IPS-20b (cell line): ENCODE data around the gene PIP5K1C.

Source experiments
- H3K27ac ChIP-seq: one replicate; pipeline ENCODE4 v1.5.1; 2013; ENCODE audit warnings: low read length
- H3K27me3 ChIP-seq: 2 replicates; pipeline ENCODE4 v1.6.1; 2013; ENCODE audit warnings: mild to moderate bottlenecking, low read length, inconsistent platforms; ENCODE audit not compliant: insufficient read depth
- H3K36me3 ChIP-seq: 2 replicates; pipeline ENCODE4 v1.6.1; 2013; ENCODE audit warnings: low read depth, mild to moderate bottlenecking, inconsistent platforms, low read length, moderate library complexity; ENCODE audit not compliant: insufficient read depth
- H3K4me1 ChIP-seq: 2 replicates; pipeline ENCODE4 v1.6.1; 2013; ENCODE audit warnings: mild to moderate bottlenecking, control low read depth, inconsistent platforms, low read length, moderate library complexity; ENCODE audit not compliant: insufficient read depth
- H3K4me3 ChIP-seq: 2 replicates; pipeline ENCODE4 v1.5.1; 2013; ENCODE audit warnings: mild to moderate bottlenecking, low read length, inconsistent platforms
- H3K9ac ChIP-seq: 2 replicates; pipeline ENCODE4 v1.6.1; 2013; ENCODE audit warnings: low read depth, mild to moderate bottlenecking, inconsistent platforms, low read length, moderate library complexity
- H3K9me3 ChIP-seq: 2 replicates; pipeline ENCODE4 v1.6.1; 2013; ENCODE audit warnings: mild to moderate bottlenecking, low read depth, low read length, inconsistent platforms; ENCODE audit not compliant: insufficient read depth

The PIP5K1C gene

DNA sequence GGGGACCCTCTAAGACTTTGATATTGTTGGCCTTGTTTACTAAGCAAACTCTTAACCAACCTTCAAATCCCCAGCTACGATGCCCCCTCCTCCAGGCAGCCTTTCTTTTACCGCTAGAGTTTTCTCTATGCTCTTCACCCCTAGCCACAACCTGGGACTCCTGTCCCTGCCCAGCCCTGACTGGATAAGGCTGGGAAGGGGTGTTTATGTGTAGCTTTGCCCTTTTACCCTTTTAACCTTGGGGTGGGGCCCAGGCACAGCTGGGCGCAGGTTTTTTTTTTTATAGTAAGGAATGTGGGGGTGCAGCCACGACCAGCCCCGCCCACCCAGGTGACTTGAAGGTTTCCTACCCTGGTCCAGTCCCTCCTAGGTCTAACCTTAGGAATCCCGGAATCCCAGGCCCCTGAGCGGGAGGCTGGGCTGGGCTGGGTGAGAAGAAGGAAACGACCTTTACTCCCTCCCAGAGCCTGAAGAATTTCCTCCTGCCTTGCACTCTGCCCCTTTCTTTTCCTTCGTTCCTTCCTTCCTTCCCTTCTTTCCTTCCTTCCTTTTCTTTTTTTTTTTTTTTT lies 20.2 kb upstream of the PIP5K1C start:
- no peak overlapping the region for H3K27ac ChIP-seq
- no peak overlapping the region for H3K9ac ChIP-seq
- H3K4me3 ChIP-seq = no peak overlapping the region

DNA sequence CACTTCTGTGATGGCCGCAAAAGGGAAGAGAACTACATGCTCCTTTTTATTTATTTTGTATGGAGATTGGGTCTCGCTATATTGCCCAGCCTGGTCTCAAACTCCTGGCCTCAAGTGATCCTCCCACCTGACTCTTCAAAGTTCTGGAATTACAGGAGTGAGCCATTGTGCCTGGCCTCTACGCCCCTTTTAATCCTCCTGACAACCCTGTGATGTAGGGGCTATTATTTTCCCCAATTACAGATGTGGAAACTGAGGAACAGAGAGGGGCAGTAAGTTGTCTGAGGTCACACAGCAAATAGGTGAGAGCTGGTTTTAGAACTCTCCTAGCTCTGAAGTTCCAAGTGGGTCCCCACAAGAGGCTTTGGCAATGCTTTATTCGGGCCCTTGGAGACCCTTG lies 19.6 kb upstream of the PIP5K1C start:
- Histone ChIP-seq H3K9ac (no peak overlapping the region), H3K27ac (no peak overlapping the region), H3K27me3 (peaks cover 8% of the 10 kb centered on the region), H3K9me3 (no peaks in the 10 kb centered on the region), H3K4me3 (no peak overlapping the region), H3K36me3 (no peaks in the 10 kb centered on the region), H3K4me1 (no peaks in the 10 kb centered on the region; the same call in 1 of the 2 replicates)

More for the DNA sequence above, 20.2 kb upstream of the PIP5K1C start:
- H3K4me1 ChIP-seq = no peaks in the 10 kb centered on the region; the same call in 1 of the 2 replicates
- no peaks in the 10 kb centered on the region for H3K9me3 ChIP-seq
- H3K36me3 ChIP-seq = no peaks in the 10 kb centered on the region
- peaks cover 8% of the 10 kb centered on the region for H3K27me3 ChIP-seq

DNA sequence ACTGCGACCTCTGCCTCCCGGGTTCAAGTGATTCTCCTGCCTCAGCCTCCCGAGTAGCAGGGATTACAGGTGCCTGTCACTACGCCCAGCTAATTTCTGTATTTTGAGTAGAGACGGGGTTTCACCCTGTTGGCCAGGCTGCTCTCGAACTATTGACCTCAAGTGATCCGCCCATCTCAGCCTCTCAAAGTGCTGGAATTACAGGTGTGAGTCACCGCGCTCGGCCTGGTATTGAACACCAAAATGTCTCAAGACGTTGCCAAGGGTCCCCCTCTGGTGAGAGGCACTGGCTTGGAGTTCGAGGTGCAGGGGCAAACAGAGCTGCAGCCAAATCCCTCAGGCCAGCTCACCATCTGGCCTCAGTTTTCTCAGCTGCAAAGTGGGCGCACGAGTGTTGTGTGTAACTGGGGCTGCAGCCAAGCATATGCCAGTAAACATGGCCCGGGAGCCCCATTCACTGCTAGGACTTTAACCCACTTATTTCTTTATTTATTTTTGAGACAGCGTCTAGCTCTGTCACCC lies 15.9 kb upstream of the PIP5K1C start:
- no peak overlapping the region for H3K9ac ChIP-seq
- H3K4me1 ChIP-seq = no peaks in the 10 kb centered on the region
- no peaks in the 10 kb centered on the region for H3K9me3 ChIP-seq
- H3K36me3 ChIP-seq = no peaks in the 10 kb centered on the region
- H3K27ac ChIP-seq = no peak overlapping the region
- H3K27me3 ChIP-seq = no peaks in the 10 kb centered on the region; the same call in 1 of the 2 replicates
- H3K4me3 ChIP-seq = no peak overlapping the region

DNA sequence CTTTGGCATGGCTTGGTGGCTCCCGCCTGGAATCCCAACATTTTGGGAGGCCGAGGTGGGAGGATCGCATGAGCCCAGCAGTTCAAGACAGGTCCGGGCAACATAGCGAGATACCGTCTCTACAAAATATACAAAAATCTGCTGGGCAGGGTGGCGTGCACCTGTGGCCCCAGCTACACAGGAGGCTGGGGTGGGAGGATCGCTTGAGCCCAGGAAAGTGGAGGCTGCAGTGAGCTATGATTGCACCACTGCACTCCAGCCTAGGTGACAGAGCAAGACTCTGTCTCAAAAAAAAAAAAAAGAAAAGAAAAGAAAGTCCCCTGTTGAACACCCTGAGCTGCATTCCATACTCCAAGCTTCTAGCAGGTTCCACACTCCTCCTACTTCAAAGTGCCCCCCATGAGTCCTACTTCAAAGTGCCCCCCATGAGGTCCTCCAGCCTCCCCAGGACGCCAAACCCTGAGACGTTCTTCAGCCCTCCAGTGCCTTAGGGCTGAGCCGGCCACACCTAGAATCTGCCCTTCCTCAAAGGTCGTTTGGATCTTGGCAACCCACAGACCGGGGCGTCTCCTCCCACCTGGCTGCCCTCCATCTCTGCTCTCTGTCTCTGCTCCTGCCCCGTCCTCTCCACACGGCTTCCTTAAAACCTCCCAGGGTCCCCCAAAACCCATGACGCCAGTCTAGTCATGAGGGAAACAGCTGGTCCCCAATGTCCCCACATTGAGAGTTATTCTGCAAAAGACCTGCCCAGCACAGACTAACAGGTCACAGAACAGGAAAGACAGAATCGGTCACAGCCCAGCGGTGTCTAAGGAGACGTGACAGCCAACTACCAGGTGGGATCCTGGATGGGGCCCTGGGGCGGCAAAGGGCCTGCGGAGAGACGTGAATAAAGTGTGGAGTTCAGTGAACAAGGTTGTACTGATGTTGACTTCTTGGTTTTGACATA lies 12.7 kb upstream of the PIP5K1C start:
- Histone ChIP-seq H3K27me3 (peaks cover 5% of the 10 kb centered on the region; the same call in 1 of the 2 replicates), H3K9ac (no peak overlapping the region)

DNA sequence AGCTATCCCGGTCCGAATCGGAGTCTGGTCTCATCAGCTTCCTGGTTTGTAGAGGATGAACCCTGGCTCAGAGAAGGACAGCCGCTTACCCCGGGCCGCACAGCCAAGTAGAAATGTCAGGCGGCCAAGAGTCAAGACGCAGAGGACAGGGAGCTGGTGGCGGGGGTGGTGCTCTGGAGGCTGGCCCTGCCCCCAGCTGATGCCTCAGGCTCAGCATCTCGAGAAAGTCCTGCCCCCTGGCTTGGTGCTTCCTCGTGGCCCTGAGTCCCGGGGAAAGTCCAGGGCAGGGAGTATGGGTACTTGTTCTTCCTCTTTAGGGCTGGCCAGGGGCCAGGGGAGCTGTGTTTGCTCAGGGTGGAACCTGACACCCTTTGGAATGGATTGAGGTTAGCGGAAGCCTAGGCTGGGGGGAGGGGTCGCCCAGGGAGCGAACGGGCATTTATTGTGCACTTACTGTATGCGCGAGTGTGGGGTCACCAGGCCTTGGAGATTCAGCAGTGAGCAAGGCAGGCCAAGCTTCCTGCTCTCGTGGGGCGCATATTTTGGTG lies 10.1 kb upstream of the PIP5K1C start:
- no peak overlapping the region for H3K9ac ChIP-seq
- H3K27me3 ChIP-seq = peaks cover 5% of the 10 kb centered on the region; the same call in 1 of the 2 replicates

More for the DNA sequence above, 12.7 kb upstream of the PIP5K1C start:
- Histone ChIP-seq H3K4me3 (no peak overlapping the region), H3K36me3 (no peaks in the 10 kb centered on the region), H3K4me1 (no peaks in the 10 kb centered on the region), H3K27ac (no peak overlapping the region), H3K9me3 (no peaks in the 10 kb centered on the region)

DNA sequence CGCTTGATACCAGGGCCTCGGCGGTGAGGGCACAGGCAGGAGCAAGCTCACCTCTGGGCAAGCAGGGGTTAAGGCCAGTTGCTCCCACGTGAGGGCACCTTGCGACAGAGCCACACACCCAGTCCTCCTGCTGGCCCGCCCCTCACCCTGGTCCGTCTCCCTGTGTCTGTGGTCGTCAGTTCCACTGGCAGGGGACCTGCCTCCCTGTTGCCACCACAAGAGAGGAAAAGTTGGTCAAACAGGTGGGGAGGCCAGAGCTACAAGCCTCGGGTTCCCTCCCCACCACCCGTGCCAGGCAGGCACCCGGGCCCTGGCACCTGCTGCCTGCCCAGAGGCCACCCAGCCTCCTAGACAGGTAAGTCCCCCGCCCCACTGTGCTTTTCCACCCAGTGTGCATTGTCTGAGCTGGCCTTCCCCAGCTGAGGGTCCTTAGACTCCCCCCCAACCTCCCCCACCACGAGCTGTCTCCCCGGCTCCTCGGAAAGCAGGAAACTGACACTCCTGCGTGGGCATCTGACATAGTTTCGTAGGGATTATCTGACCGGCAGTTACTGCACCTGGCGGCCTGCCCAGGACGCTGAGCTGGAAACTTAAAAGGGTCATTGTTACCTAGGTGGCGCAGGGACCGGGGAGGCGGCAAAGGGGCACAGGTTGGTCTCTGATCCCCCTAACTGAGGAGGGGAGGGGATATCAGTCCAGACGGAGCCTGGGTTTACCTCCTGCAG lies 8.1 kb upstream of the PIP5K1C start, which contains the start of gene TJP3:
Gene TJP3, plus strand, starts transcription at position 178 of the 725 bp plus-strand sequence. CDS start 20,049 bp downstream, outside the sequence.
- Histone ChIP-seq H3K27ac (no peak within 1 kb of the TSS), H3K4me1 (no peaks in the 10 kb centered on the region), H3K4me3 (no peak within 1 kb of the TSS), H3K36me3 (no peaks in the 10 kb centered on the region), H3K9me3 (no peaks in the 10 kb centered on the region), H3K27me3 (peaks cover 5% of the 10 kb centered on the region; the same call in 1 of the 2 replicates), H3K9ac (no peak within 1 kb of the TSS)

More for the DNA sequence above, 10.1 kb upstream of the PIP5K1C start:
- no peak overlapping the region for H3K27ac ChIP-seq
- no peak overlapping the region for H3K4me3 ChIP-seq
- H3K4me1 ChIP-seq = no peaks in the 10 kb centered on the region
- H3K9me3 ChIP-seq = no peaks in the 10 kb centered on the region
- no peaks in the 10 kb centered on the region for H3K36me3 ChIP-seq

DNA sequence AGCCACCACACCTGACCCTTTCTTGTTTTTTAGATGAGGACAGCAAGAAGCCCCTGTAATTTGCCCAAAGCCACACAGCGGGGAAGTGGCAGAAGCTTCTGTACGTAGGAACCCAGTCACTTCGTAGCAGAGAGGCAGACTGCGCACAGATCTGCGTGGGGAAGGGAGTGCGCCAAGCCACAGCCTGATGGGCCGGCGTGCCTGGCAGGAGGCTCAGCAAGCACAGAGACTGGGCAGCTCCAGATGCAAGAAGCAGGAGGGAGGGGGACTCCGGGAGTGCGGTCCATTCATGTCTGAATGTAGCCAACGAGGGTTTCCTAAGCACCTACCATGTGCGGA lies 7.6 kb upstream of the PIP5K1C start:
- Histone ChIP-seq H3K27ac (no peak overlapping the region), H3K27me3 (peaks cover 5% of the 10 kb centered on the region; the same call in 1 of the 2 replicates), H3K36me3 (no peaks in the 10 kb centered on the region), H3K9ac (no peak overlapping the region), H3K4me3 (no peak overlapping the region), H3K9me3 (no peaks in the 10 kb centered on the region), H3K4me1 (no peaks in the 10 kb centered on the region)

DNA sequence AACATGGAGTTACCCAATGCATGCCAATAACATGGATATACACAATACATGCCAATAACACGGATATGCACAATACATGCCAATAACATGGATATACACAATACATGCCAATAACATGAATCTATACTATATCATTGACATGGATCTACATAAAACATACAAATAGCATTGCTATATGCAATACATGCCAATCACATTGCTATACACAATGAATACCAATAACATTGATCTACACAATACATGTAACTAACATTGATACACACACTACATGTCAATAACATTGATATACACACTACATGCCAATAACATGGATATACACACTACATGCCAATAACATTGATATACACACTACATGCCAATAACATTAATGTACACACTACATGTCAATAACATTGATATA lies 932 bp upstream of the PIP5K1C start:
- H3K9ac ChIP-seq = no peak overlapping the region
- H3K27me3 ChIP-seq = no peaks in the 10 kb centered on the region
- H3K4me1 ChIP-seq = no peaks in the 10 kb centered on the region
- no peak overlapping the region for H3K4me3 ChIP-seq
- no peak overlapping the region for H3K27ac ChIP-seq
- H3K9me3 ChIP-seq = no peaks in the 10 kb centered on the region
- no peaks in the 10 kb centered on the region for H3K36me3 ChIP-seq

DNA sequence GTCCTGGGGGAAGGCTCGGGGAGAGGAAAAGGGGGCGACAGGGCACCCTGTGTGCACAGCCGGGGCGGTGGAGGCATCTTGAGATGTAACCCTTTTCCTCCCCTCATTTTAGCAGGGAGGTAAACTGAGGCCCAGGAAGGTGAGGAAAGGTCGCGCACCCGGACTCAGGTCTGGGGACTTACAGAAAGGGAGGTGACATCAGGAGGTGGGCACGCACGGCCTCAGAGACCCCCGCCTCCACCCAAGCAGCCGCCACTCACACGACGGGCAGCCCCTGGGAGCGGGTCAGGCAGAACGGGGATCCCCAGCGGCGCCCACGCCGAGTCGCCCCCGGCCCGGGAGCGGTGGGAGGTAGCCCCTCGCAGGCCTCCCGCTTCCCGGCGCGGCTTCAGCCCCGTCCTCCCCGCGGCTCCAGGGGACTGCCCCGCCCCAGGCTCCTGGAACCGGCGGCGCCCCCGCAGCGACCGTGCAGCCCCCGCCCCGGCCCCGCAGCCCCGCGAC lies 477 bp downstream of the PIP5K1C start:
- no peaks in the 10 kb centered on the region for H3K36me3 ChIP-seq
- no peaks in the 10 kb centered on the region for H3K4me1 ChIP-seq
- peak overlapping the region; percentile 73 for H3K4me3 ChIP-seq
- no peaks in the 10 kb centered on the region for H3K27me3 ChIP-seq
- peak overlapping the region; percentile 72; the same call in 1 of the 2 replicates for H3K9ac ChIP-seq
- no peak overlapping the region for H3K27ac ChIP-seq
- H3K9me3 ChIP-seq = no peaks in the 10 kb centered on the region

DNA sequence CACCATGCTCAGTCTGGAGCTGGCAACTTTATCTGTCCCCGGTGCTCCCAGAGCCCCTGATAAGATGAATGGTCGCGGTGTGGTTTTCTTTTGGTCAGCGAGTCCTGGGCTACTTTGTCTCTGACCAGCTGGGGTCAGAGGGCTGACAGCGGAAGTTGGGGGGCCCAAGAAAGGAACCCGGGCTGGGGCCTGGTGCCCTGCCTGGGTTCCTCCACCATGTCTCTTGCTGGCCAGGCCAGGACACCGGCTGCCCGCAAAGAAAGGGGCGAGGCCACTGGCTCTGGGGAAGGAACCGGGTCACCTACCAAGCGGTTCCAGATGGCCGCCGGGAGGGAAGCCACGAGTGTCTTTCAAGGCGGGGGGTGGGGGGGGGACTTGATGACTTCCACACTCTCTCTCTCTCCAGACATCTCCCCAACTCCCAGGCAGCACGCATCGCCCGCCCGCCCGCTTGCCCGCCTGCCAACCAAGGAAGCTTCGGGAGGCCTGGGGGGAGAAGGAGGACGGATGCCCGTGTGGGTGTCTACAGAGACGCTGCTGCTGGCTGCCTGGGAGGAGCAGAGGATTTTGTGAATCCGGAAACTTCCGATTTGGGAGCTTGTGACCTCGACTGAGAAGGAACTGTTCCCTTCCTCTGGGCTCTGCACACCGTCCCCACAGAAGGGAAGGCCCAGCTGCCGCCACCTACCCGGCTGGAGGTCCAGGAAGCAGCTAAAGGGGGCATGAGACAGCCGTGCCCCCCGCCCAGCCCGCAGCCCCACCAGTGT lies 1.1 kb downstream of the PIP5K1C start:
- H3K27me3 ChIP-seq = no peaks in the 10 kb centered on the region
- no peaks in the 10 kb centered on the region for H3K9me3 ChIP-seq
- no peak overlapping the region for H3K27ac ChIP-seq
- peak overlapping the region; percentile 73 for H3K4me3 ChIP-seq
- peak overlapping the region; percentile 72; the same call in 1 of the 2 replicates for H3K9ac ChIP-seq
- H3K36me3 ChIP-seq = no peaks in the 10 kb centered on the region
- no peaks in the 10 kb centered on the region for H3K4me1 ChIP-seq
